ENCODE data around the gene MARK3. TPM values are rescaled to one million over a fixed set of nuclear protein-coding genes. Genes with fewer than 3 reads are reported as not detected.

MARK3 gene
- polyA plus RNA-seq, 4 donors = 79.3 to 106 (median 94.3) TPM

GRCh38 chr14:103533137-103533998 is 148.2 kb downstream of the MARK3 start:
- DNase-seq (ENCODE audit: low read depth in 4 of 4, low spot score in 3 of 4) = no peak

DNA sequence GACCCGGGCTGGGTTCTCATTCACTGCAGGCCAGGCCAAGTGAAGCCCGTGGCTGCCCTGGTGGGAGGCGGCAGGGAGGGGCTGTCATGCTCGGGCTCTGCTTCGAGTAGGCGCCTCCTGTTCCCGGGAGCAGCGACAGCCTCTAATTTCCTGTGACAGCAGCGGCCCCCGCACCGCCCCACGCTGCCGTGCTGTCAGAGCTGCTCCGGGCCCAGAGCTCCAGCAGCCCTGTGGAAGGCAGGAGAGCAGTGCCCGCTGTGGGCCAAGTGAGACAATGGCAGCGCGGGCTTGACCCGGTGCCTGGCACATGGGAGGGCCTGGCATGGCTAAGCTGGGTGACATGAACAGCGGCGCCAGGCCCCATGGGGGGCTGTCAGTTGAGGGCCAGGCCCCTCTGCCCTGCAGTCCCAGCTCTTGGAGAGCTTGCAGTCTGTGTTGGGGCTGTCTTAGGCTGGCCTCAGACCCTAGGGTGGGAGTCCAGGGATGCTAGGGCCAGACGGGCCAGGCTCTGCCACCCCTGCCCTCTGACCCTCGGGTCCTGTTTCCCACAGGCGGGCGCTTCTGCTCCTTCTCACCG is 148.9 kb downstream of the MARK3 start:
- DNase-seq (ENCODE audit: low read depth in 4 of 4, low spot score in 3 of 4) = no peak

GRCh38 chr14:103534576-103535061 is 149.4 kb downstream of the MARK3 start:
- DNase-seq (ENCODE audit: low read depth in 4 of 4, low spot score in 3 of 4) = no peak

GRCh38 chr14:103535081-103535890 is 150.1 kb downstream of the MARK3 start:
- DNase-seq (ENCODE audit: low read depth in 4 of 4, low spot score in 3 of 4) = no peak

DNA sequence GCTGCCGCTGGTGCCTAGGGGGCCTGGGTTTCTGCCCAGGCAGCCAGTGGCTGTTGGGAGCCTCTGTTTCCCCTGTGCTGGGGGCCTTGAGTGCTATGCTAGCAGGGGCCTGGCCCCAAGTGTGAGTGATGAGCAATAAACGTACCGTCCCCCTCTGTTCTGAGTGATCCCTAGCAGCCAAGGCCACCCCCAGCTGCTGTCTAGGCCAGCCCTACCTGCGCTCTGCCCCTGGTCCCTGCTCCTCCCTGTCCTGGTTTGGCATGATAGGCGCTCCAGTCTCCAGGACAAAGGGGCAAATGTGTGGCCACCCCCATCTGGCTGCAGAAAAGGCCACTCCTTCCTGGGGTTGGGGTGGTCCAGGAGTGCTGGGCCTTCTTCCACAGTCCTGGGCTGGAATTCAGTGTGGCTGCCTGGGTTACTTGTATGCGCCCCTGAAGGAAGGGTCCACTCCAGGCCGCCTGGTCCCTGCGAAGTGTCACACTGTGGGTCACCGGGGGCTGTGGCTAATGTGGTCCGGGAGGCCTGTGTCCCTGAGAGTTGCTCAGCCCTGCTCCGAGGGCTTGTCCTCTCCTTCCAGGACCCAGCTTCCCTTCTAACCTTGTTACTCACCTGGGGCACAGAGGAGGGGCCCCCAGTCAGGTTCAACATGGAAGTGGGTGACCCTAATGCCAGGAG is 150.8 kb downstream of the MARK3 start:
- DNase-seq (ENCODE audit: low read depth in 4 of 4, low spot score in 3 of 4) = no peak

DNA sequence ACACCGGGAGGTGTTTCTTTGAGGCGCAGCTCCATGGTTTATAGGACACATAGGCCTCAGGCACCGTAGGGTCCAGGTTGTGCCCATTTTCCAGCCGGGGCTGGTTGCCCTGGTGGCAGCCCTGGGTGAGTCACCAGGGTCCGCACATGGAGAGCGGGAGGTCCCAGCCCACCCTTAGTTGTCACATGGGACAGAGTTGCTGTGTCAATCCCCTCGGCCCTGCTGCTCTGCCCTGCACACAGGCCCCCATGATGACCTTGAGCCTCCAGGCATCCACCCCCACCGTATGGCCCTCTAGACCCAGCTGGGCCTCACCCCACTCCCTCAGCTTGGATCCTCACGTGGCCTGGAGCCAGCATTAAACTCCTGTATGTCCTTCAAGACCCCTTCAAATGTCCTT is 151.5 kb downstream of the MARK3 start:
- DNase-seq (ENCODE audit: low read depth in 4 of 4, low spot score in 3 of 4) = no peak

DNA sequence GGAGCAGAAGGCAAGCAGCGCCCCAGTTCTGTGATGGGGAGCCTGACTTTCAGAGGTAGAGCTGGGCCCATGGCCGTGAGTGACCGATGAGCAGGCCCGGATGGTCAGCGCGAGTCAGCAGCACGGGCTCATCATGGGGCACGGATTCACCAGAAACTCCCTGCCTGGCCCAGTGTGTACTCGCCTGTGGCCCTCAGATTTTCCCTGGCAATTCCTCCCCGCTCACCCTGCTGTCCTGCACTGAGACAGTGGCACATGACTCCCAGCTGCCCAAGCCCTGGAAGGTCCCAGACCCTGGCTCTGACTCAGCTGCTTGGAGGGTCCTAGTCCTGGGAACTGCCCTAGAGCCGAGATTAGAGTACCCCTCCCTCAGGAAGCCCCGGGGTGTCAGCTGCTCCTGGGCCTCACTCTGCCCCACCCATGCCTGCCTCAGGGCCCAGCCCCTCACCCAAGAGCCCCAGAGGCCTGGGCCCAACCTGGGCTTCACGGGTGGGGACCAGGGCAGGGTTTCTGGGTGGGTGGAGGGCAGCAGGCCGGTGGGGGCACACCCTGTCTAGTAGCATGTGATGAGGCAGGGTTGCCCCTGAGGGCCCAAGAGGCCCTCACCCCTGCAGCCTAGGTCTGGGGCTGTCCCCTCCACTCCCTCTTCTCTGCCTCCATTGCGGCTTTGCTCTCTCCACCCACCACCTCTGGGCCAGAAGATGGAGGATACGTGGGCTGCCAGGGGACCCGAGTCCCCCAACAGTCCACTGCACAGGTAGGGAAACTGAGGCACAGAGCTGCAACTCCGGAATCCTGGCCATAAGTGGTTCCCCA is 152.2 kb downstream of the MARK3 start:
- DNase-seq (ENCODE audit: low read depth in 4 of 4, low spot score in 3 of 4) = no peak

DNA sequence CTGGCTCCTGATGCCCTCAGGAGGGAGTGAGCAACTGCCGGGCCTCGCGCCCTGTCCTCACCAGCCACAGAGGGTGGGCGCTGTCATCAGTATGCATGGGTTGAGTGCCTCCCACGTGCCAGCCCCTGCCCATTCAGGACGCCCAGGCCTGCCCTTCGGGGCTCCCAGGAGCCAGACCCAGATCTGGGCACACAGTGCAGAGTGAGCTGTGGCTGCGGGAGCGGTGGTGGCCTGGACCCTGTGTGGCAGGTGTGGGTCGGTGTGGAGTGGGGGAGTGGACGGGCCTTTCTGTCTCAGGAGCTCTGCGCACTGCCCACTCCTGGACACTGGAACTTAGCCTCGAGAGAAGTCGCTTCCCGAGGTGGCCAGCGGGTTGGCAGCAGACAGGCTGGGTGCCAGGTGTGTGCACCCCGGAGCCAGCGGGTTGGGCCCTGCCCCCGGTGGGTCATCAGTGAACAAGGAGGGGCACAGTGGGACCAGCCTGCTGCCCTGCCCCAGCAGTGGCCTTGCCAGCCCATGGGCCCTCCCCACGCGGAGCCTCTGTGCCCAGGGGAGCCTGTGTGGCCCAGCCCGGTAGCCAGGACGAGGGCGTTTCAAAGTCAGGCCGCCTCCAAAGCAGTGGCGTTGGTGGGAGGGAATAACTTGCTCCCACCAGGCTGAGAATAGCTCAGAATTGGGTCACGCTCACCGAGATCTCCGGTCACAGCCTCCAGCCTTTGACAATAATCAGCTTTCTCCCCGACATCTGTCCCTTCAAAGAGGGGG is 153.3 kb downstream of the MARK3 start:
- DNase-seq (ENCODE audit: low read depth in 4 of 4, low spot score in 3 of 4) = no peak

DNA sequence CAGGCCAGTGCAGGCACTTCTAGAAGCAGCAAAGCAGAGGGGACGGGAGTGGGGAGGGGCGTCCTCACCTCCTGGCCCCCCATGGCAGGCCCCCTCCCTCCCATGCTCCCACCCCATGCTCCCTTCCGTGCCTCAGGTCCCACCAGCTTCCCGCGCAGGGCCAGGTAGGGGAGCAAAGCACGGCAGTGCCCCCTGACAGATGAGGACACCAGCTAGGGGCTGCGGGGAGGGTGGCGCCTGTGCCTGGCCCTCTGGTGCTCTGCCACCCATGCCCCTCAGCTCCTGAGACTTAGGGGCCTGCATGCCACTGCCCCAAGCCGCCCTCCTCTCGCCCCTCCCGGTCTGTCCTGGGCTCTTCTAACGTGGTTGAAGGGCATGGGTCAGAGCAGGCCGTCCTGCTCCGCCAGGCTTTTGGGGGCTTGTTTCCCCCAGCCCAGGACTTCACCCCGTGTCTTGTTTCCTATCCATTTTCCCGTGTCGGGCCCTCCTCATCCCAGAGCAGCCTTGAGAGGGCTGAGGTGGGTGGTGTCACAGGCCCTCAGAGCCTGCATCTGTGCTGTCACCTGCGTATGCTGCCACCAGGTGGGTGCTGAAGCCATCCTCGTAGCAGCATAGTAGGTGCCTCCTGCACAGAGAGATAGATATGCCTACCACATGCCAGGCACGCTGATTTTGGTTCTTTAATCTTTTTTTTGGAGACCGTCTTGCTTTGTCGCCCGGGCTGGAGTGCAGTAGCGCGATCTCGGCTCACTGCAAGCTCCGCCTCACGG is 154.0 kb downstream of the MARK3 start:
- no peak for DNase-seq (ENCODE audit: low read depth in 4 of 4, low spot score in 3 of 4)

GRCh38 chr14:103540821-103541708 is 155.8 kb downstream of the MARK3 start:
- DNase-seq (ENCODE audit: low read depth in 4 of 4, low spot score in 3 of 4) = no peak

GRCh38 chr14:103541709-103542604 is 156.7 kb downstream of the MARK3 start:
- no peak for DNase-seq (ENCODE audit: low read depth in 4 of 4, low spot score in 3 of 4)

GRCh38 chr14:103542605-103543088 is 157.4 kb downstream of the MARK3 start:
- DNase-seq (ENCODE audit: low read depth in 4 of 4, low spot score in 3 of 4) = no peak

- DNase-seq (ENCODE audit: low read depth in 4 of 4, low spot score in 3 of 4) = no peak
Observed at GRCh38 chr14:103543140-103543539, 157.9 kb downstream of the MARK3 start.

GRCh38 chr14:103543721-103544387 is 158.6 kb downstream of the MARK3 start:
- DNase-seq (ENCODE audit: low read depth in 4 of 4, low spot score in 3 of 4) = no peak

DNA sequence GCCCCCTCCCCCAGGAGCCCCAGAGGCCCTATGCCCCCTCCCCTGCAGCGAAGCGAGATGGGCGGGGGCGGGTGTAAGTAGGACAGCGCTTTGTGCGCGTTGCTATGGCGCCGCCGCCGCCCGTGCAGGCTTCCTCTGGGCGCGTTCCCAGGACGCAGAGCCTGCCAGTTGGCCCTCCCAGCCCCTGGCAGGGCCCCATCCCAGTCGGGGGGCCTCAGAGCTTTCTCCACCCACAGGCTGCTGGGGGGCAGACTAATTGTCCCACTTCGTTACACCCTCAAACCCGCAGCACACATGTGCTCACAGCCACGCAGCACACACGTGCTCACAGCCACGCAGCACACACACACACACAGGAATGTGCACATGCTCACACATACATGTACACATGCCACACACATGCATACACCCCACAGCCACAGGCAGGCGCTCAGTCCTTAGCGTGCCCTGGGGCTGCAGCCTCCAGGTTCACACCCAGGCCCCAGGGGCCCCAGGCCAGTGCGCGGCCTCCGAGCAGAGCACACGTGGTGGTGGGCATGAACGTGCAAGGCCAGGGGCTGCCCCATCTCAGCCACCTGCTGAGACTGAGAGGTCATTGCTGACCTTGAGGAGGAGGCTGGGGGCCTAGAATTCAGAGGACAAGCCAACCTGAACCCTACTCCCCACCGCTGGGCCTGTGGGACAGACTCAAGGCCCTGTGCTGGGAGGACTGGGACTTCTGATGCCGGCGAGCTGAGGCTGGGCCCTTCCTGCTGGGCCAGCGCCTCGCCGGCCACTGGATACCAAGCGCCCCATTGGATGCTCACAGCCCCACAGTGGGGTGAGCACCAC is 159.4 kb downstream of the MARK3 start:
- DNase-seq (ENCODE audit: low read depth in 4 of 4, low spot score in 3 of 4) = no peak

Measured in left renal pelvis (tissue), 4 donors.